HEK293 (cell line): ENCODE data around the gene AP5Z1.

Experiments
- TCF7L2 ChIP-seq: IDR thresholded peaks from 2 replicates; pipeline ENCODE4 v1.6.1; 2011; ENCODE audit warnings: low read depth, mild to moderate bottlenecking, inconsistent platforms, low read length, moderate library complexity, borderline replicate concordance
- ZBTB1 ChIP-seq: fragments of 450-650 bp; formaldehyde crosslinking; IDR thresholded peaks from 2 replicates; pipeline ENCODE4 v1.5.1; 2016; ENCODE audit warnings: missing biosample characterization, missing genetic modification characterization
- ZBTB10 ChIP-seq: fragments of 450-650 bp; formaldehyde crosslinking; IDR thresholded peaks from 2 replicates; pipeline ENCODE4 v1.5.1; 2016; ENCODE audit warnings: missing biosample characterization, missing genetic modification characterization
- ZNF121 ChIP-seq: fragments of 450-650 bp; formaldehyde crosslinking; IDR thresholded peaks from 2 replicates; pipeline ENCODE4 v1.5.1; 2016; ENCODE audit warnings: missing biosample characterization, missing genetic modification characterization
- ZNF184 ChIP-seq: fragments of 450-650 bp; IDR thresholded peaks from 2 replicates; pipeline ENCODE4 v1.5.1; 2018; ENCODE audit warnings: missing biosample characterization, mild to moderate bottlenecking, missing genetic modification characterization
- ZNF23 ChIP-seq: fragments of 450-650 bp; formaldehyde crosslinking; IDR thresholded peaks from 2 replicates; pipeline ENCODE4 v1.5.1; 2016; ENCODE audit warnings: missing biosample characterization, missing genetic modification characterization, borderline replicate concordance
- ZNF274 ChIP-seq, 2 experiments: fragments of 200-500 bp in 1 of 2; fragments of 450-650 bp in 1 of 2; sonication (Bioruptor generic) in 1 of 2; formaldehyde crosslinking in 1 of 2; IDR thresholded peaks; 2 replicates each; pipeline versions ENCODE4 v1.5.1 to v1.6.1; 2014 to 2016; ENCODE audit warnings: borderline replicate concordance in 1 of 2, inconsistent platforms in 1 of 2, low read length in 1 of 2, missing biosample characterization in 1 of 2, missing genetic modification characterization in 1 of 2
- ZNF302 ChIP-seq: fragments of 450-650 bp; formaldehyde crosslinking; IDR thresholded peaks from 2 replicates; pipeline ENCODE4 v1.5.1; 2016; ENCODE audit warnings: missing biosample characterization, missing genetic modification characterization, low read depth
- ZNF391 ChIP-seq: fragments of 450-650 bp; formaldehyde crosslinking; IDR thresholded peaks from 2 replicates; pipeline ENCODE4 v1.5.1; 2016; ENCODE audit warnings: low read depth, missing biosample characterization, missing genetic modification characterization, borderline replicate concordance
- ZNF585B ChIP-seq: fragments of 450-650 bp; formaldehyde crosslinking; IDR thresholded peaks from 2 replicates; pipeline ENCODE4 v1.5.1; 2016; ENCODE audit warnings: missing biosample characterization, missing genetic modification characterization
- ZNF704 ChIP-seq: fragments of 450-650 bp; formaldehyde crosslinking; IDR thresholded peaks from 2 replicates; pipeline ENCODE4 v1.5.1; 2016; ENCODE audit warnings: missing biosample characterization, missing genetic modification characterization
- ZSCAN30 ChIP-seq: fragments of 450-650 bp; IDR thresholded peaks from 2 replicates; pipeline ENCODE4 v1.5.1; 2018; ENCODE audit warnings: missing biosample characterization, mild to moderate bottlenecking, missing genetic modification characterization, moderate library complexity
- TF ChIP-seq, protein P1 (sequence below): fragments of 450-650 bp; formaldehyde crosslinking; IDR thresholded peaks from 2 replicates; pipeline ENCODE4 v1.5.1; 2016; ENCODE audit warnings: missing biosample characterization, missing genetic modification characterization
- TF ChIP-seq, protein P2 (sequence below): fragments of 450-650 bp; formaldehyde crosslinking; IDR thresholded peaks from 2 replicates; pipeline ENCODE4 v1.5.1; 2016; ENCODE audit warnings: missing biosample characterization, missing genetic modification characterization, low read depth

DNA sequence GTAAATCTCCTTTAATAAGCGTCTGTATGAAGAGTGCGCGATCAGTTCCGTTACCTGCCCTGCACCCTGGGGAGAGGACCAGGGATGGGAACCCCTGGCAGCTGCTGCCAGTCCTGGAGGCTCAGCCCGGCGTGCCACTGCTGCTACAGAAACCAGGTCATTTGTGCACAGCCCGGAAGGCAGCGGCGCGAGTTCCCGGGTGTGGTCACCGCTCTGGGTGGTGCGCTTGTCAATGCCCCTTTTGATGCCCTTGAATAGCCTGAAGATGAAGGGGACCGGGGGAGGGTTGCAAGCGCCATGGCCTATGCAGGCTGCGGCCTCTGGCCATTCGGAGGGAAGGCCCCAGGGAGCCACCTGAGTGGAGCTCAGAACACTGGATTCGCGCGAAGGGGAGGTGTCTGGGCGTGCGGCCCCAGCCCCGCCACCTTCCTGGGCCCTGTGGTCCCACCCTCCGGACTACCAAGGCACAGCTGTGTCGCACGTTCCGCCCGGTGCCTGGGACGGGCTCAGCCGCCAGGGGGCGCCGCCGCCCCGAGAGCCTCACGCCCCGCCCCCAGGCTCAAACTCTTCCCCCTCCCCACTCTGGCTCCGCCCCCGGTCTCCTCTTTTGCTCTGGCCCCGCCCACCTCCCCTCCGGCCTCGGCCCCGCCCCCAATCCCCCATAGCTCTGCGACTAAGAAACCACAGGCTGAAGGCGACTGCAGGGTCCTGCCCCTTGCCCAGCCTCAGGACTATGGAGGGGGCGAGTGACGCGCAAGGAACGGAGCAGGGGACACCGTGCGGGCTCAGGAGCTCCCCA lies 16.5 kb downstream of the AP5Z1 start:
- TF ChIP-seq ZNF184 (tag by site-specific recombination), result no peak
- TF ChIP-seq, protein P1, sequence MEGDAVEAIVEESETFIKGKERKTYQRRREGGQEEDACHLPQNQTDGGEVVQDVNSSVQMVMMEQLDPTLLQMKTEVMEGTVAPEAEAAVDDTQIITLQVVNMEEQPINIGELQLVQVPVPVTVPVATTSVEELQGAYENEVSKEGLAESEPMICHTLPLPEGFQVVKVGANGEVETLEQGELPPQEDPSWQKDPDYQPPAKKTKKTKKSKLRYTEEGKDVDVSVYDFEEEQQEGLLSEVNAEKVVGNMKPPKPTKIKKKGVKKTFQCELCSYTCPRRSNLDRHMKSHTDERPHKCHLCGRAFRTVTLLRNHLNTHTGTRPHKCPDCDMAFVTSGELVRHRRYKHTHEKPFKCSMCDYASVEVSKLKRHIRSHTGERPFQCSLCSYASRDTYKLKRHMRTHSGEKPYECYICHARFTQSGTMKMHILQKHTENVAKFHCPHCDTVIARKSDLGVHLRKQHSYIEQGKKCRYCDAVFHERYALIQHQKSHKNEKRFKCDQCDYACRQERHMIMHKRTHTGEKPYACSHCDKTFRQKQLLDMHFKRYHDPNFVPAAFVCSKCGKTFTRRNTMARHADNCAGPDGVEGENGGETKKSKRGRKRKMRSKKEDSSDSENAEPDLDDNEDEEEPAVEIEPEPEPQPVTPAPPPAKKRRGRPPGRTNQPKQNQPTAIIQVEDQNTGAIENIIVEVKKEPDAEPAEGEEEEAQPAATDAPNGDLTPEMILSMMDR (tag by site-specific recombination), result no peak
- TF ChIP-seq, protein P2, sequence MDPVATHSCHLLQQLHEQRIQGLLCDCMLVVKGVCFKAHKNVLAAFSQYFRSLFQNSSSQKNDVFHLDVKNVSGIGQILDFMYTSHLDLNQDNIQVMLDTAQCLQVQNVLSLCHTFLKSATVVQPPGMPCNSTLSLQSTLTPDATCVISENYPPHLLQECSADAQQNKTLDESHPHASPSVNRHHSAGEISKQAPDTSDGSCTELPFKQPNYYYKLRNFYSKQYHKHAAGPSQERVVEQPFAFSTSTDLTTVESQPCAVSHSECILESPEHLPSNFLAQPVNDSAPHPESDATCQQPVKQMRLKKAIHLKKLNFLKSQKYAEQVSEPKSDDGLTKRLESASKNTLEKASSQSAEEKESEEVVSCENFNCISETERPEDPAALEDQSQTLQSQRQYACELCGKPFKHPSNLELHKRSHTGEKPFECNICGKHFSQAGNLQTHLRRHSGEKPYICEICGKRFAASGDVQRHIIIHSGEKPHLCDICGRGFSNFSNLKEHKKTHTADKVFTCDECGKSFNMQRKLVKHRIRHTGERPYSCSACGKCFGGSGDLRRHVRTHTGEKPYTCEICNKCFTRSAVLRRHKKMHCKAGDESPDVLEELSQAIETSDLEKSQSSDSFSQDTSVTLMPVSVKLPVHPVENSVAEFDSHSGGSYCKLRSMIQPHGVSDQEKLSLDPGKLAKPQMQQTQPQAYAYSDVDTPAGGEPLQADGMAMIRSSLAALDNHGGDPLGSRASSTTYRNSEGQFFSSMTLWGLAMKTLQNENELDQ, result no peak
- TF ChIP-seq ZBTB10 (tag by site-specific recombination), result no peak
- no peak for TF ChIP-seq ZNF391 (tag by site-specific recombination)
- no peak for TF ChIP-seq ZNF704
- no peak for TF ChIP-seq ZNF23 (tag by site-specific recombination)
- no peak for TF ChIP-seq ZSCAN30 (tag by site-specific recombination)
- no peak for TF ChIP-seq ZNF121 (tag by site-specific recombination)
- TF ChIP-seq TCF7L2, result no peak
- no peak for TF ChIP-seq ZNF585B (tag by site-specific recombination)
- TF ChIP-seq ZBTB1 (tag by site-specific recombination), result no peak
- TF ChIP-seq ZNF302 (tag by site-specific recombination), result no peak
- no peak for TF ChIP-seq ZNF274 (IDR thresholded peaks at IDR 0.05; ENCODE audit: low read length)
- no peak for TF ChIP-seq ZNF274 (tag by site-specific recombination; IDR thresholded peaks at IDR 0.05; ENCODE audit: borderline replicate concordance)
